ENCODE data around the gene SND1.

SND1 gene

GRCh38 chr7:127858091-127858914 is 206.3 kb downstream of the SND1 start:
- Histone ChIP-seq H3K4me3 (ENCODE audit: low read length) (no peak overlapping the region), H3K27me3 (ENCODE audit: control insufficient read depth, insufficient read depth, low read length) (no peaks in the 10 kb centered on the region), H3K36me3 (ENCODE audit: control insufficient read depth, insufficient read depth, low read length) (no peaks in the 10 kb centered on the region), H3K4me1 (ENCODE audit: control insufficient read depth, insufficient read depth, low read length) (no peaks in the 10 kb centered on the region), H3K9me3 (ENCODE audit: control insufficient read depth, low read length) (no peaks in the 10 kb centered on the region), H3K9ac (ENCODE audit: low read length) (no peak overlapping the region)

GRCh38 chr7:127858915-127859189 is 206.9 kb downstream of the SND1 start:
- Histone ChIP-seq H3K4me1 (ENCODE audit: control insufficient read depth, insufficient read depth, low read length) (no peaks in the 10 kb centered on the region), H3K4me3 (ENCODE audit: low read length) (no peak overlapping the region), H3K36me3 (ENCODE audit: control insufficient read depth, insufficient read depth, low read length) (no peaks in the 10 kb centered on the region), H3K9me3 (ENCODE audit: control insufficient read depth, low read length) (no peaks in the 10 kb centered on the region), H3K9ac (ENCODE audit: low read length) (no peak overlapping the region), H3K27me3 (ENCODE audit: control insufficient read depth, insufficient read depth, low read length) (no peaks in the 10 kb centered on the region)

GRCh38 chr7:127859330-127859729 is 207.3 kb downstream of the SND1 start:
- Histone ChIP-seq H3K36me3 (ENCODE audit: control insufficient read depth, insufficient read depth, low read length) (no peaks in the 10 kb centered on the region), H3K27me3 (ENCODE audit: control insufficient read depth, insufficient read depth, low read length) (no peaks in the 10 kb centered on the region), H3K4me3 (ENCODE audit: low read length) (no peak overlapping the region), H3K9ac (ENCODE audit: low read length) (no peak overlapping the region), H3K9me3 (ENCODE audit: control insufficient read depth, low read length) (no peaks in the 10 kb centered on the region), H3K4me1 (ENCODE audit: control insufficient read depth, insufficient read depth, low read length) (no peaks in the 10 kb centered on the region)

- no peaks in the 10 kb centered on the region for H3K4me1 ChIP-seq (ENCODE audit: control insufficient read depth, insufficient read depth, low read length)
- no peak overlapping the region for H3K9ac ChIP-seq (ENCODE audit: low read length)
- no peaks in the 10 kb centered on the region for H3K27me3 ChIP-seq (ENCODE audit: control insufficient read depth, insufficient read depth, low read length)
- H3K9me3 ChIP-seq (ENCODE audit: control insufficient read depth, low read length), result no peaks in the 10 kb centered on the region
- H3K4me3 ChIP-seq (ENCODE audit: low read length), result no peak overlapping the region
- H3K36me3 ChIP-seq (ENCODE audit: control insufficient read depth, insufficient read depth, low read length), result no peaks in the 10 kb centered on the region
Observed at GRCh38 chr7:127862525-127862924, 210.5 kb downstream of the SND1 start.

GRCh38 chr7:127863082-127863481 is 211.1 kb downstream of the SND1 start:
- Histone ChIP-seq H3K27me3 (ENCODE audit: control insufficient read depth, insufficient read depth, low read length) (no peaks in the 10 kb centered on the region), H3K4me3 (ENCODE audit: low read length) (no peak overlapping the region), H3K9me3 (ENCODE audit: control insufficient read depth, low read length) (no peaks in the 10 kb centered on the region), H3K9ac (ENCODE audit: low read length) (no peak overlapping the region), H3K4me1 (ENCODE audit: control insufficient read depth, insufficient read depth, low read length) (no peaks in the 10 kb centered on the region), H3K36me3 (ENCODE audit: control insufficient read depth, insufficient read depth, low read length) (no peaks in the 10 kb centered on the region)

GRCh38 chr7:127865466-127865865 is 213.5 kb downstream of the SND1 start:
- Histone ChIP-seq H3K4me3 (ENCODE audit: low read length) (no peak overlapping the region), H3K27me3 (ENCODE audit: control insufficient read depth, insufficient read depth, low read length) (no peaks in the 10 kb centered on the region), H3K9ac (ENCODE audit: low read length) (no peak overlapping the region), H3K36me3 (ENCODE audit: control insufficient read depth, insufficient read depth, low read length) (no peaks in the 10 kb centered on the region), H3K9me3 (ENCODE audit: control insufficient read depth, low read length) (no peaks in the 10 kb centered on the region), H3K4me1 (ENCODE audit: control insufficient read depth, insufficient read depth, low read length) (no peaks in the 10 kb centered on the region)

DNA sequence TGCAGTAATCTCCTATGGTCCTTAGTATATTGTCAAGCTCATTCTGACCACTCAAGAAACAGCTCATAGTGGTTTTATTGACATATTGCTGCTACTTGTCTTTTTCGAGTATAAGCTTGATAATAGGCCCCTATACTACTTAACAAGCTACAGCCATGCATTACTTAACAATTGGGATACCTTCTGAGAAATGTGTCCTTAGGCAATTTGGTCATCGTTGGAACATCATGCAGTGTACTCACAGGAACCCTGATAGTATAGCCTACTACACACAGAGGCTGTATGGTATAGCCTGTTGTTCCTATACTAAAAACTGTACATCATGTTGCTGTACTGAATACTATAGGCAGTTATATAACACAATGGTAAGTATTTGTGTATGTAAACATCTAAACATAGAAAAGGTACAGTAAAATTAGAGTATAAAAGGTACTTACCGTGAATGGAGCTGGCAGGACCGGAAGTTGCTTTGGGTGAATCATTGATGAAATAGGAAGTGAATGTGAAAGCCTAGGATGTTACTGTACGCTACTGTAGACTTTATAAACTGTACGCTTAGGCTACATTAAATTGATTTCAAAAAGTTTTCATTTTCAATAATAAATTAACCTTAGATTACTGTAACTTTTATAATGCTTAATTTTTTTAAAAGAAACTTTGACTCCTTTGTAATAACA is 218.4 kb downstream of the SND1 start:
- Histone ChIP-seq H3K9me3 (ENCODE audit: control insufficient read depth, low read length) (no peaks in the 10 kb centered on the region), H3K27me3 (ENCODE audit: control insufficient read depth, insufficient read depth, low read length) (no peaks in the 10 kb centered on the region), H3K9ac (ENCODE audit: low read length) (no peak overlapping the region), H3K4me1 (ENCODE audit: control insufficient read depth, insufficient read depth, low read length) (no peaks in the 10 kb centered on the region), H3K36me3 (ENCODE audit: control insufficient read depth, insufficient read depth, low read length) (no peaks in the 10 kb centered on the region), H3K4me3 (ENCODE audit: low read length) (no peak overlapping the region)

DNA sequence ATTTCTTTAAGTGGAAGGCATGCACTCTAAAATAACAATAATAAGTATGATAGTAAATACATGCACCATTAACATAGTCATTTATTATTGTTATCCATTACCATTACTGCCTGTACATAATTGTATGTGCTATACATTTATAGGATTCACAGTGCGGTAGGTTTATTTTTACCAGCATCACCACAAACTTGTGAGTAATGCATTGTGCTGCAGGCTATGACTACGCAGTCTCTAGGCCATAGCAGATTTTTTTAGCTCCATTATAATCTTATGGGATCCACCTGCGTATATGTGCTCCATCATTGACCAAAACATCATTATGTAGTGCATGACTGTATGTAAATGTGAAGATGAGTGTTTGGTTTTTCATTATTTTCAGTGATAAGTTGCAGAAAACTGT is 219.2 kb downstream of the SND1 start:
- Histone ChIP-seq H3K36me3 (ENCODE audit: control insufficient read depth, insufficient read depth, low read length) (no peaks in the 10 kb centered on the region), H3K9me3 (ENCODE audit: control insufficient read depth, low read length) (no peaks in the 10 kb centered on the region), H3K4me1 (ENCODE audit: control insufficient read depth, insufficient read depth, low read length) (no peaks in the 10 kb centered on the region), H3K27me3 (ENCODE audit: control insufficient read depth, insufficient read depth, low read length) (no peaks in the 10 kb centered on the region), H3K9ac (ENCODE audit: low read length) (no peak overlapping the region), H3K4me3 (ENCODE audit: low read length) (no peak overlapping the region)

GRCh38 chr7:127872122-127872521 is 220.1 kb downstream of the SND1 start:
- no peaks in the 10 kb centered on the region for H3K36me3 ChIP-seq (ENCODE audit: control insufficient read depth, insufficient read depth, low read length)

DNA sequence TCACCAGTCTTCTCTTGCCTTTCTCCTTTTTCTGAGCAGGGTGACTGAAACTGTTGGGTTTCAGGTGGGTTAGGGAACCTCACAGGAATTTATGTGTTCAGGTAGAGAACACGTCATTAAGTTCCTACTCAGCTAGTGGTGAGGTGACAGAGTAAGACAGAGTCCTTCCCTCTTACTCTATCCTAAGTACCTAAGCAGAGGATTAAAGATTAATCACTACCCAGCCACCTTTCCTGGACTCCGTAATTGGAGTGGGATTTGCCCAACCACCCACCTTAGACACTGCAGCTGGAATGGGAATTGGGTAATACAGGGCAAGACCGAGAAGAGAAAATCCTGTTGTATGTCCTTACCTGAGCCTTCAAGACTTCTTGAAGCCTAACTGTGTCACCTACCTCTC is 221.2 kb downstream of the SND1 start:
- Histone ChIP-seq H3K27me3 (ENCODE audit: control insufficient read depth, insufficient read depth, low read length) (no peaks in the 10 kb centered on the region), H3K4me3 (ENCODE audit: low read length) (no peak overlapping the region), H3K36me3 (ENCODE audit: control insufficient read depth, insufficient read depth, low read length) (no peaks in the 10 kb centered on the region), H3K9ac (ENCODE audit: low read length) (no peak overlapping the region), H3K4me1 (ENCODE audit: control insufficient read depth, insufficient read depth, low read length) (peaks cover 6% of the 10 kb centered on the region), H3K9me3 (ENCODE audit: control insufficient read depth, low read length) (no peaks in the 10 kb centered on the region)

More at GRCh38 chr7:127872122-127872521, 220.1 kb downstream of the SND1 start:
- Histone ChIP-seq H3K9ac (ENCODE audit: low read length) (no peak overlapping the region), H3K9me3 (ENCODE audit: control insufficient read depth, low read length) (no peaks in the 10 kb centered on the region), H3K4me3 (ENCODE audit: low read length) (no peak overlapping the region), H3K4me1 (ENCODE audit: control insufficient read depth, insufficient read depth, low read length) (no peaks in the 10 kb centered on the region), H3K27me3 (ENCODE audit: control insufficient read depth, insufficient read depth, low read length) (no peaks in the 10 kb centered on the region)

DNA sequence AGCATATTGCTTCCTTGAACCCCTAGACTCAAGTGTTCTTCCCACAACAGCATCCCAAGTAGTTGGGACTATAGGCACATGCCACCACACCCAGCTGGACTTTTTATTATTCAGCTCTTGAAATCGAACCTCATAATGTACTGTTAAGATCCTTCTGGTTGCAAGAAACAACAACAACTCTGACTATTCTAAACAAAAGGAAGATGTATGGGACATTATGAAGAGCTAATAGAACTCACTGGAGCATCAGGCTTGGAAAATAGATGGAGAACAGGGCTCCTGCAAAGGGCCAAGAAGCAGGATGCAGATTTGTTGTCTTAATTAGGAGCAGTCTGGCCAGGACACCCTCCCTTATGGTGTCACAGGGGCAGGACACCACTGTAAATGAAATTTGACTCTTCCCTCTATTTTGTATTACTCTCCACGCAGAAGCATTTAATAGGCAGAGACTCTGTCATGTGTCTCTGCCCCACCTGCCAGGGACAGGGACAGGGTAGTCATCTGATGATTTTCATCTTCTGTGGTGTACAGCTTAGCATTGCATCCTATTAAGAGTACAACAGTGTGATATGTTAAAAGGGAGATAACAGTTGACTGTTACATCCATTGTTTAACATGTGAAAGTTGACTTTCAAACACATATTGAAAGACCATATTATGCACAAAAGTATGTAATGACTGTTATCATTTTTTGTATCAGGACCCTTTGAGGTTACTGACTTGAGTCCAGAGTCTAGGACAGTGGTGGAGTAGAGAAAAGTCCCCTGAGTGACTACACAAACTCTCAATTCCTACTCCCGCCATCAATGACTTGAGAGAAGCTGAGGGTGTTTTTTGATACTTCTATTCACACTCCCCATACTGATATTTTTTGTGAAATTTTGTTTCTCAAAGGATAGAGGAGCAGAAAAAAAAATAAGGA is 222.0 kb downstream of the SND1 start:
- Histone ChIP-seq H3K4me3 (ENCODE audit: low read length) (no peak overlapping the region), H3K36me3 (ENCODE audit: control insufficient read depth, insufficient read depth, low read length) (no peaks in the 10 kb centered on the region), H3K27me3 (ENCODE audit: control insufficient read depth, insufficient read depth, low read length) (no peaks in the 10 kb centered on the region), H3K9me3 (ENCODE audit: control insufficient read depth, low read length) (no peaks in the 10 kb centered on the region), H3K9ac (ENCODE audit: low read length) (no peak overlapping the region), H3K4me1 (ENCODE audit: control insufficient read depth, insufficient read depth, low read length) (peaks cover 6% of the 10 kb centered on the region)
